Thoracic aorta (tissue), 2 donors: ENCODE measurements around the gene PDF. TPM values are rescaled to one million over a fixed set of nuclear protein-coding genes. Genes with fewer than 3 reads are reported as not detected.

Source experiments
- ATAC-seq: fragments of 150-250 bp; one replicate; pipeline ENCODE4 v1.8.0; 2017; ENCODE audit warnings: low read depth; ENCODE audit not compliant: insufficient number of reproducible peaks, low FRiP score
- DNase-seq: peaks from one replicate; pipeline ENCODE4 v3.0.0-alpha.2; 2020; ENCODE audit warnings: low spot score
- H3K27ac ChIP-seq, 2 donors: fragments of 200-600 bp; sonication (generic); 1 replicate in 1 of 2; 2 replicates in 1 of 2; pipeline ENCODE4 v1.5.1; 2016; ENCODE audit warnings: mild to moderate bottlenecking in 2 of 2, moderate library complexity in 2 of 2
- H3K27me3 ChIP-seq: fragments of 200-600 bp; sonication (generic); replicated peaks from 2 replicates; pipeline ENCODE4 v1.6.0; 2016; ENCODE audit warnings: mild to moderate bottlenecking; ENCODE audit not compliant: insufficient read depth
- H3K36me3 ChIP-seq: fragments of 200-600 bp; sonication (generic); one replicate; pipeline ENCODE4 v1.5.1; 2016
- H3K4me1 ChIP-seq, 2 donors: fragments of 200-600 bp; sonication (generic); 1 replicate in 1 of 2; 2 replicates in 1 of 2; pipeline versions ENCODE4 v1.5.1 to v1.6.0; 2016; ENCODE audit warnings: low read depth in 2 of 2, mild to moderate bottlenecking in 1 of 2; ENCODE audit not compliant: control insufficient read depth in 1 of 2
- H3K4me3 ChIP-seq: fragments of 200-600 bp; sonication (generic); 2 replicates; pipeline ENCODE4 v1.5.1; 2016; ENCODE audit warnings: mild to moderate bottlenecking
- H3K9me3 ChIP-seq: fragments of 200-600 bp; sonication (generic); 2 replicates; pipeline ENCODE4 v1.5.1; 2016
- total RNA-seq, 2 donors: library from RNA; depleted of rRNA; stranded (reverse); fragments of >200 nt; gene quantifications; one replicate each; pipeline versions ENCODE4 v1.1.0 to v1.2.3, GENCODE V29; 2016
- TF ChIP-seq, protein P1 (sequence below): fragments of 200-600 bp; sonication (generic); IDR thresholded peaks from one replicate; pipeline ENCODE4 v1.5.1; 2019; ENCODE audit warnings: antibody characterized with exemption

Gene PDF
- total RNA-seq, 2 donors from 2014 or later, result 24.3 to 25.6 TPM

GRCh38 chr16:69329369-69330285 lies 761 bp downstream of the PDF start:
- H3K9me3 ChIP-seq, result no peaks in the 10 kb centered on the region
- no peaks in the 10 kb centered on the region for H3K27me3 ChIP-seq
- peak overlapping the region; percentile 22 to 96 for H3K27ac ChIP-seq
- peaks cover 25% of the 10 kb centered on the region for H3K36me3 ChIP-seq
- no peak for DNase-seq
- TF ChIP-seq, protein P1, sequence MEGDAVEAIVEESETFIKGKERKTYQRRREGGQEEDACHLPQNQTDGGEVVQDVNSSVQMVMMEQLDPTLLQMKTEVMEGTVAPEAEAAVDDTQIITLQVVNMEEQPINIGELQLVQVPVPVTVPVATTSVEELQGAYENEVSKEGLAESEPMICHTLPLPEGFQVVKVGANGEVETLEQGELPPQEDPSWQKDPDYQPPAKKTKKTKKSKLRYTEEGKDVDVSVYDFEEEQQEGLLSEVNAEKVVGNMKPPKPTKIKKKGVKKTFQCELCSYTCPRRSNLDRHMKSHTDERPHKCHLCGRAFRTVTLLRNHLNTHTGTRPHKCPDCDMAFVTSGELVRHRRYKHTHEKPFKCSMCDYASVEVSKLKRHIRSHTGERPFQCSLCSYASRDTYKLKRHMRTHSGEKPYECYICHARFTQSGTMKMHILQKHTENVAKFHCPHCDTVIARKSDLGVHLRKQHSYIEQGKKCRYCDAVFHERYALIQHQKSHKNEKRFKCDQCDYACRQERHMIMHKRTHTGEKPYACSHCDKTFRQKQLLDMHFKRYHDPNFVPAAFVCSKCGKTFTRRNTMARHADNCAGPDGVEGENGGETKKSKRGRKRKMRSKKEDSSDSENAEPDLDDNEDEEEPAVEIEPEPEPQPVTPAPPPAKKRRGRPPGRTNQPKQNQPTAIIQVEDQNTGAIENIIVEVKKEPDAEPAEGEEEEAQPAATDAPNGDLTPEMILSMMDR, result no peak
- ATAC-seq, result no peak
- peaks cover 8 to 39% of the 10 kb centered on the region in 2 donors for H3K4me1 ChIP-seq
- peak overlapping the region; percentile 94 for H3K4me3 ChIP-seq

GRCh38 chr16:69328854-69329316 lies 1.5 kb downstream of the PDF start:
- ATAC-seq, result no peak
- Histone ChIP-seq H3K9me3 (no peaks in the 10 kb centered on the region), H3K36me3 (peaks cover 25% of the 10 kb centered on the region), H3K4me3 (peak overlapping the region; percentile 94), H3K4me1 (peaks cover 8 to 44% of the 10 kb centered on the region in 2 donors), H3K27ac (no peak overlapping the region), H3K27me3 (no peaks in the 10 kb centered on the region)
- no peak for DNase-seq
- TF ChIP-seq, protein P1, result no peak

DNA sequence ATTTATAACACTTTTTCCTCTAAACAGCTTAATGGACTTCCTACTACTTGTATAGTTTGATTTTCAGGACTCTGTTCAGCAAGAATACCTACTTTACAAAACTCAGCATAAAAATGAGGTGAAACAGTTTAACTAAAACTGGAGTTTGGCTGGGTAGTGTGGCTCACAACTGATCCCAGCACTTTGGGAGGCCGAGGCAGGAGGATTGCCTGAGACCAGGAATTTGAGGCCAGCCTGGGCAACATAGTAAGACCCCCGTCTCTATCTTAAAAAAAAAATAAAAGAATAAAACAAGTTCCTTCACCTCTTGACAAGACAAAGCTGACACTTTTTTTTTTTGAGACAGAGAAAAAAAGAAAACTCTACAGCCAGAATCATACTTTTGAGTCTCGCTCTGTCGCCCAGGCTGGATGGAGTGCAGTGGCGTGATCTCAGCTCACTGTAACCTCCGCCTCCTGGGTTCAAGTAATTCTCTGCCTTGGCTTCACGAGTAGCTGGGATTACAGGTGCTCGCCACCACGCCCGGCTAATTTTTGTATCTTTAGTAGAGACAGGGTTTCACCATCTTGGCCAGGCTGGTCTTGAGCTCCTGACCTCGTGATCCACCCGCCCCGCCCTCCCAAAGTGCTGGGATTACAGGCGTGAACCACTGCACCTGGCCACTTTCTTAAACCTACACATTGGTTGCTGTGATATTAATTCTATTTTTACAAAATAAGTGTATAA lies 2.6 kb downstream of the PDF start:
- no peak for DNase-seq
- H3K4me3 ChIP-seq, result no peak overlapping the region
- no peaks in the 10 kb centered on the region for H3K9me3 ChIP-seq
- H3K27ac ChIP-seq, result no peak overlapping the region
- TF ChIP-seq, protein P1, result no peak
- H3K36me3 ChIP-seq, result peaks cover 33% of the 10 kb centered on the region
- peaks cover 8 to 44% of the 10 kb centered on the region in 2 donors for H3K4me1 ChIP-seq
- ATAC-seq, result no peak
- H3K27me3 ChIP-seq, result no peaks in the 10 kb centered on the region

- Histone ChIP-seq H3K4me3 (no peak overlapping the region), H3K27ac (no peak overlapping the region), H3K4me1 (peaks cover 8 to 44% of the 10 kb centered on the region in 2 donors), H3K27me3 (no peaks in the 10 kb centered on the region), H3K9me3 (no peaks in the 10 kb centered on the region), H3K36me3 (peaks cover 43% of the 10 kb centered on the region)
- no peak for ATAC-seq
- DNase-seq, result no peak
- TF ChIP-seq, protein P1, result no peak
Measured at GRCh38 chr16:69326172-69326873, 4.1 kb downstream of the PDF start.
